WTC11 (cell line): ENCODE data around the gene ITGA2B. TPM values are rescaled to one million over a fixed set of nuclear protein-coding genes. Genes with fewer than 3 reads are reported as not detected.

Experiments
- ATAC-seq: fragments of 200-7000 bp; cut with Tn5 transposase; 2 replicates; pipeline ENCODE4 v1.10.0; 2021; ENCODE audit warnings: mild to moderate bottlenecking, moderate library complexity
- CTCF ChIA-PET: fragments of 300-600 bp; sonication (Branson Sonifier 250); formaldehyde crosslinking; loops from one replicate; lab custom pipeline; 2021; ENCODE audit warnings: antibody characterized with exemption; lab: Charles Lee
- POLR2A ChIA-PET: fragments of 350-600 bp; sonication (Branson Sonifier 250); formaldehyde crosslinking; loops from one replicate; lab custom pipeline; 2021; ENCODE audit warnings: antibody characterized with exemption; lab: Charles Lee
- DNase-seq: peaks from one replicate; pipeline ENCODE4 v3.0.0; 2021; ENCODE audit warnings: low spot score
- H3K27ac Mint-ChIP-seq: 2 replicates; pipeline ENCODE4 v1.8.0; 2021; ENCODE audit warnings: mixed read lengths
- H3K27me3 Mint-ChIP-seq: 2 replicates; pipeline ENCODE4 v1.8.0; 2021; ENCODE audit warnings: low read depth, mild to moderate bottlenecking, moderate library complexity, mixed read lengths
- H3K36me3 Mint-ChIP-seq: 2 replicates; pipeline ENCODE4 v1.8.0; 2021; ENCODE audit warnings: mixed read lengths
- H3K4me1 Mint-ChIP-seq: 2 replicates; pipeline ENCODE4 v1.8.0; 2022; ENCODE audit warnings: mixed read lengths
- H3K4me3 Mint-ChIP-seq: 2 replicates; pipeline ENCODE4 v1.8.0; 2021; ENCODE audit warnings: mild to moderate bottlenecking, moderate library complexity, mixed read lengths
- H3K9me3 Mint-ChIP-seq: 2 replicates; pipeline ENCODE4 v1.8.0; 2021; ENCODE audit warnings: mixed read lengths
- ATF1 ChIP-seq: sonication (generic); formaldehyde crosslinking; IDR thresholded peaks from 2 replicates; pipeline ENCODE4 v1.8.1; 2023; ENCODE audit warnings: mild to moderate bottlenecking, moderate library complexity, missing genetic modification reagents
- E2F1 ChIP-seq: sonication (generic); formaldehyde crosslinking; IDR thresholded peaks from 2 replicates; pipeline ENCODE4 v1.8.0; 2022; ENCODE audit warnings: mild to moderate bottlenecking, missing genetic modification reagents
- E2F5 ChIP-seq: sonication (generic); formaldehyde crosslinking; IDR thresholded peaks from 2 replicates; pipeline ENCODE4 v1.8.1; 2022; ENCODE audit warnings: mild to moderate bottlenecking, moderate library complexity, missing genetic modification reagents
- ERG ChIP-seq: fragments of 250-450 bp; sonication (Bioruptor Pico); IDR thresholded peaks from 2 replicates; pipeline ENCODE4 v1.8.0; 2021; ENCODE audit warnings: mild to moderate bottlenecking
- ETV6 ChIP-seq: sonication (generic); formaldehyde crosslinking; IDR thresholded peaks from 2 replicates; pipeline ENCODE4 v1.8.1; 2022; ENCODE audit warnings: mild to moderate bottlenecking, missing genetic modification reagents
- FOXK1 ChIP-seq: sonication (generic); formaldehyde crosslinking; IDR thresholded peaks from 2 replicates; pipeline ENCODE4 v1.8.0; 2022; ENCODE audit warnings: mild to moderate bottlenecking, moderate library complexity, missing genetic modification reagents
- GRHL2 ChIP-seq: fragments of 250-450 bp; sonication (Bioruptor Pico); IDR thresholded peaks from 2 replicates; pipeline ENCODE4 v1.8.0; 2022; ENCODE audit warnings: mild to moderate bottlenecking, moderate library complexity; ENCODE audit not compliant: insufficient replicate concordance, severe bottlenecking
- HMGA2 ChIP-seq: fragments of 250-450 bp; sonication (Bioruptor Pico); IDR thresholded peaks from 2 replicates; pipeline ENCODE4 v1.4.0; 2021; ENCODE audit warnings: mild to moderate bottlenecking, moderate library complexity
- MYBL2 ChIP-seq: sonication (generic); formaldehyde crosslinking; IDR thresholded peaks from 2 replicates; pipeline ENCODE4 v1.8.1; 2023; ENCODE audit warnings: mild to moderate bottlenecking, moderate library complexity, missing genetic modification reagents
- STAT6 ChIP-seq: sonication (generic); formaldehyde crosslinking; conservative IDR thresholded peaks from 2 replicates; pipeline ENCODE4 v1.8.1; 2023; ENCODE audit warnings: mild to moderate bottlenecking, low read depth, missing genetic modification reagents, moderate library complexity
- ZBTB21 ChIP-seq: sonication (generic); formaldehyde crosslinking; IDR thresholded peaks from 2 replicates; pipeline ENCODE4 v1.8.1; 2023; ENCODE audit warnings: mild to moderate bottlenecking, missing genetic modification reagents, borderline replicate concordance
- ZNF232 ChIP-seq: sonication (generic); formaldehyde crosslinking; IDR thresholded peaks from 2 replicates; pipeline ENCODE4 v1.8.0; 2022; ENCODE audit warnings: mild to moderate bottlenecking, missing genetic modification reagents
- total RNA-seq: library from RNA; stranded (reverse); gene quantifications from 3 replicates; pipeline ENCODE4 v1.2.3, GENCODE V29; 2021
- TF ChIP-seq, protein P1 (sequence below): sonication (generic); formaldehyde crosslinking; IDR thresholded peaks from 2 replicates; pipeline ENCODE4 v1.8.0; 2022; ENCODE audit warnings: mild to moderate bottlenecking, missing genetic modification reagents
- TF ChIP-seq, protein P2 (sequence below): sonication (generic); formaldehyde crosslinking; IDR thresholded peaks from 2 replicates; pipeline ENCODE4 v1.8.1; 2022; ENCODE audit warnings: low read depth, missing genetic modification reagents, borderline replicate concordance
- TF ChIP-seq, protein P3 (sequence below): fragments of 250-450 bp; sonication (Bioruptor Pico); IDR thresholded peaks from 2 replicates; pipeline ENCODE4 v1.9.0; 2021; ENCODE audit warnings: mild to moderate bottlenecking, borderline replicate concordance
- TF ChIP-seq, protein P4 (sequence below): sonication (generic); formaldehyde crosslinking; IDR thresholded peaks from 2 replicates; pipeline ENCODE4 v1.8.1; 2023; ENCODE audit warnings: mild to moderate bottlenecking, missing genetic modification reagents

The ITGA2B gene
- total RNA-seq, 1 experiment from 2014 or later, result 21.5 TPM

DNA sequence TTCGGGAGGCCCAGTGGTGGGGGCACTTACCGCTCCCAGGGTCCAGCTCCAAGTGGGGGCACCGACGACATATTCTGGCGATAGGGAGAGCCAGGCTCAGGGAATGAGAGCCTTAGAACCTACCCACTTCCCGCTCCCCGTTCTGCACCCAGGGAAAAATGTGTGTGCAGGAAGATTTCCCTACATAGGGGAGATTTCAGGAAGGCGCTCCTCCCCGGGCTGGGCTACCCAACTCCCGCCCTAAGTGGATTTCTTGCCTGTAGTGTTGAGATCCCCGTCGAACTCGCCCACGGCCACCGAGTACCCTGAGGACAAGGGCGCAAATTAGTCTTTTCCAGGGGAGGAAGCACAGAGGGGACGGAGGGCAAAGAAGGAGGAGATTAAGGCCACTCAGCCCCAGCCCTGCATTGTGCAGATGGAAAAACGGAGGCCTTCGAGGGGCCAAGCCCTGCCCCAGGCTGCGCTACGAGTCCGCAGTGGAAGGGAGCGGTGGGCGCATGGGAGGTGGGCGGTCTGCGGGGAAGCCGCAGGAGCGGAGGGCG lies 5.1 kb downstream of the ITGA2B start (continued):
- TF ChIP-seq, protein P1, sequence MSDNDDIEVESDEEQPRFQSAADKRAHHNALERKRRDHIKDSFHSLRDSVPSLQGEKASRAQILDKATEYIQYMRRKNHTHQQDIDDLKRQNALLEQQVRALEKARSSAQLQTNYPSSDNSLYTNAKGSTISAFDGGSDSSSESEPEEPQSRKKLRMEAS, result no peak
- TF ChIP-seq MYBL2 (CRISPR knock-in tag), result no peak
- TF ChIP-seq, all 79 proteins: peak for 5

GRCh38 chr17:44383861-44384260 lies 5.6 kb downstream of the ITGA2B start:
- CTCF ChIA-PET, result interaction anchor here (1.9 kb wide), 1 partner anchor 14 kb away, joined by 10 read pairs; no protein-coding TSS in a partner anchor
- H3K9me3 Mint-ChIP-seq, result no peaks in the 10 kb centered on the region
- POLR2A ChIA-PET, result no interaction called here
- ATAC-seq, result no peak
- no peak overlapping the region for H3K27ac Mint-ChIP-seq
- TF ChIP-seq ZNF232 (no peak), E2F1 (no peak)
- DNase-seq, result no peak
- H3K4me3 Mint-ChIP-seq, result no peak overlapping the region
- peaks cover 59% of the 10 kb centered on the region for H3K27me3 Mint-ChIP-seq
- H3K4me1 Mint-ChIP-seq, result peaks cover 14% of the 10 kb centered on the region
- no peaks in the 10 kb centered on the region for H3K36me3 Mint-ChIP-seq

- no peaks in the 10 kb centered on the region for H3K36me3 Mint-ChIP-seq
- no peak overlapping the region for H3K4me3 Mint-ChIP-seq
- DNase-seq, result no peak
- no peak for ATAC-seq
- ChIA-PET CTCF (interaction anchor here (1.4 to 1.5 kb wide), 2 partner anchors 20 to 140 kb away, joined by 4 to 6 read pairs; partner anchors contain the start of gene FAM171A2), POLR2A (no interaction called here)
- H3K9me3 Mint-ChIP-seq, result no peaks in the 10 kb centered on the region
- peaks cover 59% of the 10 kb centered on the region for H3K27me3 Mint-ChIP-seq
- peaks cover 14% of the 10 kb centered on the region for H3K4me1 Mint-ChIP-seq
- no peak overlapping the region for H3K27ac Mint-ChIP-seq
- TF ChIP-seq HMGA2 (CRISPR knock-in tag) (no peak), STAT6 (CRISPR knock-in tag) (no peak), ZBTB21 (CRISPR knock-in tag) (no peak), E2F5 (CRISPR knock-in tag) (no peak), ERG (CRISPR knock-in tag) (no peak), ETV6 (CRISPR knock-in tag) (no peak), GRHL2 (CRISPR knock-in tag) (no peak), FOXK1 (CRISPR knock-in tag) (no peak), ATF1 (CRISPR knock-in tag) (no peak)
- TF ChIP-seq, protein P2, sequence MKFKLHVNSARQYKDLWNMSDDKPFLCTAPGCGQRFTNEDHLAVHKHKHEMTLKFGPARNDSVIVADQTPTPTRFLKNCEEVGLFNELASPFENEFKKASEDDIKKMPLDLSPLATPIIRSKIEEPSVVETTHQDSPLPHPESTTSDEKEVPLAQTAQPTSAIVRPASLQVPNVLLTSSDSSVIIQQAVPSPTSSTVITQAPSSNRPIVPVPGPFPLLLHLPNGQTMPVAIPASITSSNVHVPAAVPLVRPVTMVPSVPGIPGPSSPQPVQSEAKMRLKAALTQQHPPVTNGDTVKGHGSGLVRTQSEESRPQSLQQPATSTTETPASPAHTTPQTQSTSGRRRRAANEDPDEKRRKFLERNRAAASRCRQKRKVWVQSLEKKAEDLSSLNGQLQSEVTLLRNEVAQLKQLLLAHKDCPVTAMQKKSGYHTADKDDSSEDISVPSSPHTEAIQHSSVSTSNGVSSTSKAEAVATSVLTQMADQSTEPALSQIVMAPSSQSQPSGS (CRISPR knock-in tag), result no peak
- TF ChIP-seq, protein P3, sequence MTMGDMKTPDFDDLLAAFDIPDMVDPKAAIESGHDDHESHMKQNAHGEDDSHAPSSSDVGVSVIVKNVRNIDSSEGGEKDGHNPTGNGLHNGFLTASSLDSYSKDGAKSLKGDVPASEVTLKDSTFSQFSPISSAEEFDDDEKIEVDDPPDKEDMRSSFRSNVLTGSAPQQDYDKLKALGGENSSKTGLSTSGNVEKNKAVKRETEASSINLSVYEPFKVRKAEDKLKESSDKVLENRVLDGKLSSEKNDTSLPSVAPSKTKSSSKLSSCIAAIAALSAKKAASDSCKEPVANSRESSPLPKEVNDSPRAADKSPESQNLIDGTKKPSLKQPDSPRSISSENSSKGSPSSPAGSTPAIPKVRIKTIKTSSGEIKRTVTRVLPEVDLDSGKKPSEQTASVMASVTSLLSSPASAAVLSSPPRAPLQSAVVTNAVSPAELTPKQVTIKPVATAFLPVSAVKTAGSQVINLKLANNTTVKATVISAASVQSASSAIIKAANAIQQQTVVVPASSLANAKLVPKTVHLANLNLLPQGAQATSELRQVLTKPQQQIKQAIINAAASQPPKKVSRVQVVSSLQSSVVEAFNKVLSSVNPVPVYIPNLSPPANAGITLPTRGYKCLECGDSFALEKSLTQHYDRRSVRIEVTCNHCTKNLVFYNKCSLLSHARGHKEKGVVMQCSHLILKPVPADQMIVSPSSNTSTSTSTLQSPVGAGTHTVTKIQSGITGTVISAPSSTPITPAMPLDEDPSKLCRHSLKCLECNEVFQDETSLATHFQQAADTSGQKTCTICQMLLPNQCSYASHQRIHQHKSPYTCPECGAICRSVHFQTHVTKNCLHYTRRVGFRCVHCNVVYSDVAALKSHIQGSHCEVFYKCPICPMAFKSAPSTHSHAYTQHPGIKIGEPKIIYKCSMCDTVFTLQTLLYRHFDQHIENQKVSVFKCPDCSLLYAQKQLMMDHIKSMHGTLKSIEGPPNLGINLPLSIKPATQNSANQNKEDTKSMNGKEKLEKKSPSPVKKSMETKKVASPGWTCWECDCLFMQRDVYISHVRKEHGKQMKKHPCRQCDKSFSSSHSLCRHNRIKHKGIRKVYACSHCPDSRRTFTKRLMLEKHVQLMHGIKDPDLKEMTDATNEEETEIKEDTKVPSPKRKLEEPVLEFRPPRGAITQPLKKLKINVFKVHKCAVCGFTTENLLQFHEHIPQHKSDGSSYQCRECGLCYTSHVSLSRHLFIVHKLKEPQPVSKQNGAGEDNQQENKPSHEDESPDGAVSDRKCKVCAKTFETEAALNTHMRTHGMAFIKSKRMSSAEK (CRISPR knock-in tag), result no peak
- TF ChIP-seq, protein P4, sequence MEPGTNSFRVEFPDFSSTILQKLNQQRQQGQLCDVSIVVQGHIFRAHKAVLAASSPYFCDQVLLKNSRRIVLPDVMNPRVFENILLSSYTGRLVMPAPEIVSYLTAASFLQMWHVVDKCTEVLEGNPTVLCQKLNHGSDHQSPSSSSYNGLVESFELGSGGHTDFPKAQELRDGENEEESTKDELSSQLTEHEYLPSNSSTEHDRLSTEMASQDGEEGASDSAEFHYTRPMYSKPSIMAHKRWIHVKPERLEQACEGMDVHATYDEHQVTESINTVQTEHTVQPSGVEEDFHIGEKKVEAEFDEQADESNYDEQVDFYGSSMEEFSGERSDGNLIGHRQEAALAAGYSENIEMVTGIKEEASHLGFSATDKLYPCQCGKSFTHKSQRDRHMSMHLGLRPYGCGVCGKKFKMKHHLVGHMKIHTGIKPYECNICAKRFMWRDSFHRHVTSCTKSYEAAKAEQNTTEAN (CRISPR knock-in tag), result no peak
These were observed 6.1 kb downstream of the ITGA2B start for GRCh38 chr17:44383363-44383762.
